ENCODE measurements around the gene UBLCP1.

UBLCP1 gene

GRCh38 chr5:159286420-159287035, 23.4 kb downstream of the UBLCP1 start:
- no peak for TF ChIP-seq GATA2 (IDR thresholded peaks at IDR 0.05; ENCODE audit: low read depth, low read length)
- no peak for TF ChIP-seq GATA3 (IDR thresholded peaks at IDR 0.05; ENCODE audit: low read depth, low read length)

GRCh38 chr5:159290741-159291140, 27.7 kb downstream of the UBLCP1 start:
- TF ChIP-seq GATA2 (IDR thresholded peaks at IDR 0.05; ENCODE audit: low read depth, low read length) = no peak

DNA sequence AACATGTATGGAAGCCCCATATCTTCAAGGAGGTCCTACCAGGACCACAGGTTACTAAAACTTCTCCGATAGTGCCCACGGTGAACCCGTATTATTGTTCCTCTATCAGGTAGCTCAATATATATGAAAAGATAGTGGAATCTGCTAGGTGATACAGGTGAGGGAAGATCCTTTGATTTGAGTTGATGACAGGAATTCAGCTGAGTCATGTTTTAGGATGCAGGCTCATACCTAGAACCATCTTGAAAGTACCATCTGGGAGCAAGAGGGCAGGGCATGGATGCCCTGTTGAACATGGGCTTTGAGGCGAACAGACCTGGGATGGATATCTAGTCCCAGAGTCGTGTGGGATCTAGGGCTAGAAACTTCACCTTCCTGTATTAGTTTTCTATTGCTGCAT, 31.8 kb downstream of the UBLCP1 start:
- TF ChIP-seq GATA2 (IDR thresholded peaks at IDR 0.05; ENCODE audit: low read depth, low read length) (no peak), GATA3 (IDR thresholded peaks at IDR 0.05; ENCODE audit: low read depth, low read length) (no peak)

DNA sequence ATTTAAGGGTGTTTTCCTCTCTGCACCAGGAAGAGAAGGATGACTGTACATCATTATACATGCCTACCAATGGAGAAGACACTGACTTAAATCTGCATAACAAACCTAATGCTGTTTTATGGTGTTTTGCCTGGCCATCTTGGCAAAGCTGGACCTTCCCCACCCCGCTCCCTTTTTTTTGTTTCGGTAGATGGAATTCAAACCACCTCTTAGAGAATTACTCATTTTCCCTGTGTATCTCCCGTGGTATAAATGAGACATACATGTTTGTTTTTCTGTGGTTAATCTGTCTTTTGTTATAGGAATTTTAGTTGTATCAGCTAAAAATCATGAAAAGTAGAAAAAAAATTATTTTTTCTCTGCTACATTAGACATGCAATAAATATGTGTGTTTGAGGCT, 38.4 kb downstream of the UBLCP1 start:
- no peak for TF ChIP-seq GATA2 (IDR thresholded peaks at IDR 0.05; ENCODE audit: low read depth, low read length)

GRCh38 chr5:159303286-159303685, 40.2 kb downstream of the UBLCP1 start:
- TF ChIP-seq GATA3 (IDR thresholded peaks at IDR 0.05; ENCODE audit: low read depth, low read length) (no peak), GATA2 (IDR thresholded peaks at IDR 0.05; ENCODE audit: low read depth, low read length) (no peak)

GRCh38 chr5:159304961-159305595, 42.0 kb downstream of the UBLCP1 start:
- TF ChIP-seq GATA2 (IDR thresholded peaks at IDR 0.05; ENCODE audit: low read depth, low read length) (no peak), GATA3 (IDR thresholded peaks at IDR 0.05; ENCODE audit: low read depth, low read length) (no peak)

GRCh38 chr5:159309689-159310433, 46.8 kb downstream of the UBLCP1 start:
- TF ChIP-seq GATA3 (IDR thresholded peaks at IDR 0.05; ENCODE audit: low read depth, low read length) (no peak), GATA2 (IDR thresholded peaks at IDR 0.05; ENCODE audit: low read depth, low read length) (no peak)

DNA sequence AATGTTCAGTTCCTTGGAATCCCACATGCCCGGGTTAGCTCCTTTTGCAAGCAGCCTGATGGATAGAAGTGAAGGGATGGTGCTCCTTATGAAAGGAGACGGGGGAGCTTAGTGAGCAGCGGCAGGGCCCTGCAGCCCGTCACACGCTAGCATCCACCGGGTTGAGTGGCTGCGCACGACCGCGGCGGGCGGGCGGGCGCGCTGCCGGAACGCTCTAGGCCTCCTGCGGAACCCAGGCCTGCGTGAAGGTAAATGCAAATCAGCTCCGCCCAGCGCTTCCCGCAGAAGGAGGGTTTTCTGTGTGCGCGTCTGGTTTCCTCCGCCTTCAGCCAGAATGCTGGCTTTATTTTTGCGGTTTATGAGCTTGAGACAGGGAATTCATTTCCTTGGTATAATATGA, 47.4 kb downstream of the UBLCP1 start:
- TF ChIP-seq GATA2 (IDR thresholded peaks at IDR 0.05; ENCODE audit: low read depth, low read length) = no peak
- TF ChIP-seq GATA3 (IDR thresholded peaks at IDR 0.05; ENCODE audit: low read depth, low read length) = no peak

GRCh38 chr5:159311063-159311462, 48.0 kb downstream of the UBLCP1 start:
- TF ChIP-seq GATA2 (IDR thresholded peaks at IDR 0.05; ENCODE audit: low read depth, low read length) = no peak
- no peak for TF ChIP-seq GATA3 (IDR thresholded peaks at IDR 0.05; ENCODE audit: low read depth, low read length)

DNA sequence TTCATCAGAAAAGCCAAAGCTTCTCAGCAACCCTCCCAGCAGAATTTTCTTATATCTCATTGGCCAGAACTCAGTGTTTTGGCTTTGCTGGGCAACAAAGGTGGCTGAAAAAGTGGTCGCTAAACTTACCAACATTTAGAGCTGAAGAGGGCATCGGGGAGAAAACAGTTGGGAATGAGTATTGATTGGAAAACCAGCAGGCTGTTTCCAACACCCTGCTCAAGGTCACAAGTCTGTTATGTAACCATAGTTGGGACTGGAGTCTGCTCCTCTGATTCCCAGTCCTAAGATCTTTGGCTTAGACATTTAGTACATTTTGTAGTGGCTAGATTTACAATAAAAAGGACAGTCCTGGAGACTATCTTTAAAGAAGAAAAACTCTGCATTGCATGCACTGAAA, 50.1 kb downstream of the UBLCP1 start:
- TF ChIP-seq GATA2 (IDR thresholded peaks at IDR 0.05; ENCODE audit: low read depth, low read length) (no peak), GATA3 (IDR thresholded peaks at IDR 0.05; ENCODE audit: low read depth, low read length) (no peak)

DNA sequence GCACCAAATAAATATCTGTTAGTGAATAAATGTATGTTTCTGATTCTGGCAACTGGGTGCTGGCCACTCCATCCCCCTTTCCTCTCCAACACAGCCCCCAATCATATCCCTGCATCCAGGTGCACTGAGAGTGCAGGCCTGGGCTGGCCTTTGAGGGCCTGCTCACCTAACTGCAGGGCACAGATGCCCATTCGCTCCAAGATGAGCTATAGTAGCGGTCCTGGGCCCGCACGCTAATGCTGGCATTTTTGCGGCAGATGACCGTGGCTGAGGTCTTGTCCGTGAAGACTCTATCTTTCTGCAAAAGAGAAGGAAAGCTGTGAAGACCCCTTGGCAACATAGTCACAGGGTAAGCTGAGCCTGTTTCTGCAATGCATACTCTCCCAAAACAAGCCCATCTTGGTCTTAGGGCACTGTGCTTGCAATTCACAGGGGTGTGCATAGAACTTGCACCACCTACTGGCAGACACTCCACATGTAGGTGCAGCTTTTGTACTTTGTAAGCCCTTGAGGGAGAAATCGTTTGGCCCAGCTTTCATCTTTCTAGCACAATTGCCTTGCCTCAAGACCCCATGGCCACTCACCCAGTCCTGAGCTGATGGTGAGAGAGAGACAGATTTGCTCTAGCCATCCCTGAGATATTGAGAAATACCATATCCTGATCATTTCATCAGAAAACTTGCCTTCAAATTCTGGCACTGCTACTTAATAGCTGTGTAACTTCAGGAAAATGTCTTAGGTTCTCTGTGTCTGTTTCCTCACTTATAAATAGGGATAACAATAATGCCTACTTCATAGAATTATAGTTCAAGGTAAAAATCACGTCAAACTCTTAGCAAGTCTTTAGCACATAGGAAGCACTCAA, 53.7 kb downstream of the UBLCP1 start:
- TF ChIP-seq GATA3 (IDR thresholded peaks at IDR 0.05; ENCODE audit: low read depth, low read length) (no peak), GATA2 (IDR thresholded peaks at IDR 0.05; ENCODE audit: low read depth, low read length) (no peak)

DNA sequence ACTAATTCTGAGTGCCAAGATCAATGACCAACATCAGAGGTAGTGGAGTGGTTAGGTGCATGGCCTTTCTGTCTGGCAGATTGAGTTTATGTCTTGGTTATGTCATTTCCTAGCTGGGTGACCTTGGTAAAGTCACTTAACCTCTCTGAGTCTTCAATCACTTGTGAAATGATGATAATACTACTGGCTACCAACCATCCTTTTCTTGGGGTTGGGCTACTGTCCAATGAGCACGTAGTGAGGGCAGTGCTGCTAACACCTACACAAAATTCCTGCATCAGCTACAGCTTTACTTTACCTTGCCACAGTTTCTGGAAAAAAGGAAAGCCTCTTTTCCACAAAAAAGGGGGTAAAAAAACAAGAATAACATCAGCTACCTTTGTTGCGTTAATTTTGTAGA, 54.8 kb downstream of the UBLCP1 start:
- TF ChIP-seq GATA3 (IDR thresholded peaks at IDR 0.05; ENCODE audit: low read depth, low read length) (no peak), GATA2 (IDR thresholded peaks at IDR 0.05; ENCODE audit: low read depth, low read length) (no peak)

DNA sequence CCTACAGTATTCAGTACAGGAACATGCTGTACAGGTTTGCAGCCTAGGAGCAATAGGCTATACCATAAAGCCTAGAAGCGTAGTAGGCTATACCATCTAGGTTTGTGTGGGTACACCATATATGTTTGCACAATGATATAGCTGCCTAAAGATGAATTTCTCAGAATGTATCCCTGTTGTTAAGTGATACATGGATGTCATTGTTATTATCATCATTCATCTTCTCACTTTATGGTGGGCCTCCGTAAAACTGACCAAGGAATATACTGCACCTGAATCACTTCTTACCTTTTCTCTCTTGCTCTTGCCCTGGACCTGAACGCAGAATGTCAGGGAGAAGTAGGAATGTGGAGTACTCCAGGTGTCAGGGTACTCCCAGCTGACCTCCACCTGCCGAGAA, 55.4 kb downstream of the UBLCP1 start:
- TF ChIP-seq GATA2 (IDR thresholded peaks at IDR 0.05; ENCODE audit: low read depth, low read length) = no peak
- no peak for TF ChIP-seq GATA3 (IDR thresholded peaks at IDR 0.05; ENCODE audit: low read depth, low read length)

- TF ChIP-seq GATA3 (IDR thresholded peaks at IDR 0.05; ENCODE audit: low read depth, low read length) = no peak
- no peak for TF ChIP-seq GATA2 (IDR thresholded peaks at IDR 0.05; ENCODE audit: low read depth, low read length)
These were observed 56.3 kb downstream of the UBLCP1 start for GRCh38 chr5:159319363-159319762.
